Measurements from ENCODE around the gene GJC3. TPM values are rescaled to one million over a fixed set of nuclear protein-coding genes. Genes with fewer than 3 reads are reported as not detected.
"Not testable (repeated sequence)": the region's sequence is repeated elsewhere in the genome, so short reads cannot be mapped to it uniquely, and the experiment has no call there.

GJC3 gene
- total RNA-seq, 4 donors from 2014 or later, result 0.79 TPM; not detected in 3

GRCh38 chr7:99898836-99899235 is 30.6 kb downstream of the GJC3 start:
- TF ChIP-seq POLR2A (IDR thresholded peaks at IDR 0.05) (no peak), CTCF (IDR thresholded peaks at IDR 0.05) (no peak)
- H3K9me3 ChIP-seq, result no peaks in the 10 kb centered on the region
- intact Hi-C loops (cut with DNase I; ENCODE audit: low total_unique reads), result no loop called here
- no peaks in the 10 kb centered on the region for H3K27me3 ChIP-seq
- H3K27ac ChIP-seq, result no peak overlapping the region
- H3K4me3 ChIP-seq, result no peak overlapping the region
- no peaks in the 10 kb centered on the region for H3K36me3 ChIP-seq
- H3K4me1 ChIP-seq, result no peaks in the 10 kb centered on the region
- no peak for DNase-seq

- DNase-seq, result no peak
- TF ChIP-seq POLR2A (IDR thresholded peaks at IDR 0.05) (no peak), CTCF (IDR thresholded peaks at IDR 0.05) (no peak)
- Histone ChIP-seq H3K4me3 (no peak overlapping the region), H3K27me3 (no peaks in the 10 kb centered on the region), H3K9me3 (no peaks in the 10 kb centered on the region), H3K27ac (no peak overlapping the region), H3K36me3 (no peaks in the 10 kb centered on the region), H3K4me1 (no peaks in the 10 kb centered on the region)
- intact Hi-C loops (cut with DNase I; ENCODE audit: low total_unique reads), result no loop called here
Observed at GRCh38 chr7:99898023-99898357, 31.4 kb downstream of the GJC3 start.

GRCh38 chr7:99897322-99898022 is 31.9 kb downstream of the GJC3 start:
- H3K36me3 ChIP-seq, result no peaks in the 10 kb centered on the region
- H3K4me1 ChIP-seq, result no peaks in the 10 kb centered on the region
- DNase-seq, result no peak
- no peak overlapping the region for H3K27ac ChIP-seq
- H3K9me3 ChIP-seq, result no peaks in the 10 kb centered on the region
- no peak overlapping the region for H3K4me3 ChIP-seq
- no peak for TF ChIP-seq CTCF (IDR thresholded peaks at IDR 0.05)
- no peak for TF ChIP-seq POLR2A (IDR thresholded peaks at IDR 0.05)
- intact Hi-C loops (cut with DNase I; ENCODE audit: low total_unique reads), result no loop called here
- no peaks in the 10 kb centered on the region for H3K27me3 ChIP-seq

- no peak overlapping the region for H3K4me3 ChIP-seq
- no peak for TF ChIP-seq POLR2A (IDR thresholded peaks at IDR 0.05)
- TF ChIP-seq CTCF (IDR thresholded peaks at IDR 0.05), result no peak
- H3K36me3 ChIP-seq, result no peaks in the 10 kb centered on the region
- no peak overlapping the region for H3K27ac ChIP-seq
- no peaks in the 10 kb centered on the region for H3K9me3 ChIP-seq
- no peaks in the 10 kb centered on the region for H3K4me1 ChIP-seq
- no peak for DNase-seq
- intact Hi-C loops (cut with DNase I; ENCODE audit: low total_unique reads), result no loop called here
- H3K27me3 ChIP-seq, result no peaks in the 10 kb centered on the region
Observed at GRCh38 chr7:99894738-99895137, 34.7 kb downstream of the GJC3 start.

GRCh38 chr7:99893280-99893679 is 36.1 kb downstream of the GJC3 start:
- Histone ChIP-seq H3K9me3 (no peaks in the 10 kb centered on the region), H3K27ac (no peak overlapping the region), H3K4me3 (no peak overlapping the region), H3K36me3 (no peaks in the 10 kb centered on the region), H3K4me1 (no peaks in the 10 kb centered on the region), H3K27me3 (no peaks in the 10 kb centered on the region)
- no peak for DNase-seq
- intact Hi-C loops (cut with DNase I; ENCODE audit: low total_unique reads), result no loop called here
- TF ChIP-seq POLR2A (IDR thresholded peaks at IDR 0.05) (no peak), CTCF (IDR thresholded peaks at IDR 0.05) (no peak)

GRCh38 chr7:99890348-99890747 is 39.1 kb downstream of the GJC3 start:
- H3K27me3 ChIP-seq; DNase-seq; H3K4me1 ChIP-seq; H3K9me3 ChIP-seq; intact Hi-C loops (cut with DNase I; ENCODE audit: low total_unique reads); H3K36me3 ChIP-seq; H3K4me3 ChIP-seq; H3K27ac ChIP-seq: not testable (repeated sequence)

- H3K4me3 ChIP-seq; H3K9me3 ChIP-seq; H3K27ac ChIP-seq; H3K36me3 ChIP-seq; DNase-seq; intact Hi-C loops (cut with DNase I; ENCODE audit: low total_unique reads); H3K4me1 ChIP-seq; H3K27me3 ChIP-seq: not testable (repeated sequence)
Observed at GRCh38 chr7:99888366-99888765, 41.1 kb downstream of the GJC3 start.
